DOHH2 (cell line): ENCODE measurements around the gene MUL1.

Experiments
- EZH2phosphoT487 ChIP-seq: fragments of 200-600 bp; sonication (generic); IDR thresholded peaks from 2 replicates; pipeline ENCODE4 v1.6.1; 2017; ENCODE audit warnings: borderline replicate concordance, mild to moderate bottlenecking, antibody characterized with exemption, low read length, moderate library complexity, mixed read lengths
- TF ChIP-seq, protein P1 (sequence below): fragments of 200-600 bp; sonication (generic); IDR thresholded peaks from one replicate; pipeline ENCODE4 v1.5.1; 2014; ENCODE audit warnings: antibody characterized with exemption, mild to moderate bottlenecking, low read depth, low read length; ENCODE audit not compliant: poor library complexity, severe bottlenecking

DNA sequence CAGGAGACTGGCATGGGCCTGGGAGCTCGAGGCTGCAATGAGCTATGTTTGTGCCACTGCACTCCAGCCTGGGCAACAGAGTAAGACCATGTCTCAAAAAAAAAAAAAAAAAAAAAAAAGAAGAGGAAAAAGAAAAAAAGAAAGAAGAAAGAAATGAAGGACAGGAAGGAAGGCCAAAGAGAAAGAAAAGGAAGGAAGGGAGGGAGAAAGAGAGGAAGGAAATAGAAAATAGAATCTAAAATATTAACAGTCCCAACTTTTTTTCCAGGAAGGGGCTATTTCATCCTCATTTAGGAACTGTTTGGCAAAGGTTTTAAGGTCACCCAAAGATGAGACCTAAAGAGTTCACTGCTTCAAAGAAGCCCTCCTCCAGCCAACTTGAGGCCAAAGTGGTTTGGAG is 2.5 kb downstream of the MUL1 start:
- TF ChIP-seq, protein P1, sequence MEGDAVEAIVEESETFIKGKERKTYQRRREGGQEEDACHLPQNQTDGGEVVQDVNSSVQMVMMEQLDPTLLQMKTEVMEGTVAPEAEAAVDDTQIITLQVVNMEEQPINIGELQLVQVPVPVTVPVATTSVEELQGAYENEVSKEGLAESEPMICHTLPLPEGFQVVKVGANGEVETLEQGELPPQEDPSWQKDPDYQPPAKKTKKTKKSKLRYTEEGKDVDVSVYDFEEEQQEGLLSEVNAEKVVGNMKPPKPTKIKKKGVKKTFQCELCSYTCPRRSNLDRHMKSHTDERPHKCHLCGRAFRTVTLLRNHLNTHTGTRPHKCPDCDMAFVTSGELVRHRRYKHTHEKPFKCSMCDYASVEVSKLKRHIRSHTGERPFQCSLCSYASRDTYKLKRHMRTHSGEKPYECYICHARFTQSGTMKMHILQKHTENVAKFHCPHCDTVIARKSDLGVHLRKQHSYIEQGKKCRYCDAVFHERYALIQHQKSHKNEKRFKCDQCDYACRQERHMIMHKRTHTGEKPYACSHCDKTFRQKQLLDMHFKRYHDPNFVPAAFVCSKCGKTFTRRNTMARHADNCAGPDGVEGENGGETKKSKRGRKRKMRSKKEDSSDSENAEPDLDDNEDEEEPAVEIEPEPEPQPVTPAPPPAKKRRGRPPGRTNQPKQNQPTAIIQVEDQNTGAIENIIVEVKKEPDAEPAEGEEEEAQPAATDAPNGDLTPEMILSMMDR: no peak
- TF ChIP-seq EZH2phosphoT487: no peak
